Thymus (tissue), 11 donors: ENCODE results near the gene TARBP1. TPM values are rescaled to one million over a fixed set of nuclear protein-coding genes. Genes with fewer than 3 reads are reported as not detected.

Experiments
- DNase-seq, 9 donors: peaks; one replicate each; pipeline ENCODE4 v3.0.0-alpha.2; 2013; ENCODE audit warnings: low spot score in 9 of 9, low read depth in 6 of 9, missing footprints in 1 of 9
- H3K27ac ChIP-seq, 2 donors: one replicate each; pipeline ENCODE4 v1.5.1; 2013; ENCODE audit warnings: control low read depth in 1 of 2, low read depth in 1 of 2, low read length in 1 of 2, mild to moderate bottlenecking in 1 of 2, moderate library complexity in 1 of 2
- H3K27me3 ChIP-seq, 2 donors: one replicate each; pipeline ENCODE4 v1.5.1; 2013; ENCODE audit warnings: low read length in 1 of 2; ENCODE audit not compliant: control insufficient read depth in 2 of 2, insufficient read depth in 1 of 2
- H3K36me3 ChIP-seq, 2 donors: one replicate each; pipeline ENCODE4 v1.5.1; 2013; ENCODE audit warnings: low read length in 1 of 2, mild to moderate bottlenecking in 1 of 2, moderate library complexity in 1 of 2; ENCODE audit not compliant: control insufficient read depth in 2 of 2, insufficient read depth in 2 of 2
- H3K4me1 ChIP-seq, 2 donors: one replicate each; pipeline ENCODE4 v1.5.1; 2013; ENCODE audit warnings: low read length in 2 of 2; ENCODE audit not compliant: control insufficient read depth in 2 of 2, insufficient read depth in 2 of 2
- H3K4me3 ChIP-seq, 2 donors: one replicate each; pipeline ENCODE4 v1.5.1; 2013; ENCODE audit warnings: low read length in 2 of 2, control low read depth in 1 of 2, mild to moderate bottlenecking in 1 of 2
- H3K9me3 ChIP-seq, 2 donors: one replicate each; pipeline ENCODE4 v1.5.1; 2013; ENCODE audit warnings: low read length in 1 of 2, mild to moderate bottlenecking in 1 of 2; ENCODE audit not compliant: control insufficient read depth in 2 of 2, insufficient read depth in 1 of 2
- WGBS: extraction: QIAGEN DNeasy Blood & Tissue Kit; methylation state at CpG from one replicate; pipeline ENCODE4 v1.1.7; 2013; 5-methylcytosine and 5-hydroxymethylcytosine counted together
- polyA plus RNA-seq: library from polyadenylated mRNA; stranded (reverse); fragments of 200-250 nt; gene quantifications from one replicate; pipeline ENCODE4 v1.2.3, GENCODE V29; 2013
- total RNA-seq: library from RNA; stranded (reverse); fragments of 120-200 nt; gene quantifications from one replicate; pipeline ENCODE4 v1.2.4, GENCODE V29; 2013
- donor health status: healthy.

TARBP1 gene
- total and polyA plus RNA-seq, 2 donors, result 29.0 to 66.3 TPM

DNA sequence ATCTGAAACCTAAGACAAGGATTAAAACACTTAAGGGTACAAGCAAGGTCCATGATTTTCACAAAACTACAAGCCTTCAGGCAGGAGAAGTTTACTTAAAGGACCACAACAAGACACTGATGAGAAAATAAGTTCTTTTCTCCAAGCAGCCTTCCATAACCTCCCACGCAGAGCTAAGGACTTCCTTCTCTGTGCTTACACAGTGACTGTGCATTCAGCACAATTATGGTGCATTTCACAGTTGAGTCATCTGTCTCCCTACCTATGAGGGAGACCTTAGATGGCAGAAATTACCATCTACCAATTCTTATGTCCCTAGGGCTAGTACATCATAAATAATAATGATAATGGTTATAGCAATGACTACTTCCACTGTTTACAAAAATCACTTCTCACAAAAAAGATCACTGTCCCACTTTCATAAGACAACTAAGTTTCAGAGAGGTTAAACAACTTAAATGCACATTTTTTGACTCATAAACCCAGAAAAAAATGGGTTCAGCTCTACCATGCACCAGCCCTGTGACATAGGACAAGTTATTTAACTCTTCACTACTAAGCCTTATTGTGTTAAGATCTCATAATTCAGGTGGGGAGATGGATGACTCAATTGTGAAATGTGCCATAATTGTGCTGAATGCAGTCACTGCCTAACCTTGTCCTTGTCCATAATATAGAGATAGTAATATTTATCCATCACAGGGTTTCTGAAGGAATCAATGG, 45.3 kb downstream of the TARBP1 start:
- no peaks in the 10 kb centered on the region for H3K9me3 ChIP-seq
- WGBS, result 95% methylated on average over 1 of the region's 1 CpG
- peaks cover 0 to 51% of the 10 kb centered on the region in 2 donors for H3K36me3 ChIP-seq

DNA sequence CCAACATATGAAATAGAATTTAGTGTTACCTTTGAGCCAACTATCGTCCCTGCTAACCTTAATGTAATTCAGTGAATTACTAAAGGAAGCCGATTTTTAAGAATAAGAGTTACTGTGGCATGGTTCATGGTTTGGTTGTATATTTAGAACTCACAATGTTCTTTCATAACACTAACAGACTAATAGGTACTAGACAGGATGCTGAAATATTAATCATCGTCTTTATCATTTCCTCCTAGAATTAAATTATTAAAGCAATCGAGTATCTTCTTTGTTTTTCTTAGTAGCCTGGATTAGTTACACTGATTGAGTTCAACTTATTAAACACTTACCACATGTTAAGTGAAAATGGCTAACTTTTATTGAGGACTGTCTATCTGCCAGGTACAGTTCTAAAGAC, 47.7 kb downstream of the TARBP1 start:
- Histone ChIP-seq H3K9me3 (no peaks in the 10 kb centered on the region), H3K27ac (no peak overlapping the region), H3K36me3 (peaks cover 0 to 42% of the 10 kb centered on the region in 2 donors), H3K4me3 (no peak overlapping the region), H3K27me3 (no peaks in the 10 kb centered on the region), H3K4me1 (no peaks in the 10 kb centered on the region)
- WGBS, result 97% methylated on average over 4 of the region's 4 CpGs
- no peak for DNase-seq

More for the DNA sequence above, 45.3 kb downstream of the TARBP1 start:
- DNase-seq, result no peak
- no peaks in the 10 kb centered on the region for H3K27me3 ChIP-seq
- no peaks in the 10 kb centered on the region for H3K4me1 ChIP-seq
- H3K27ac ChIP-seq, result no peak overlapping the region
- no peak overlapping the region for H3K4me3 ChIP-seq

DNA sequence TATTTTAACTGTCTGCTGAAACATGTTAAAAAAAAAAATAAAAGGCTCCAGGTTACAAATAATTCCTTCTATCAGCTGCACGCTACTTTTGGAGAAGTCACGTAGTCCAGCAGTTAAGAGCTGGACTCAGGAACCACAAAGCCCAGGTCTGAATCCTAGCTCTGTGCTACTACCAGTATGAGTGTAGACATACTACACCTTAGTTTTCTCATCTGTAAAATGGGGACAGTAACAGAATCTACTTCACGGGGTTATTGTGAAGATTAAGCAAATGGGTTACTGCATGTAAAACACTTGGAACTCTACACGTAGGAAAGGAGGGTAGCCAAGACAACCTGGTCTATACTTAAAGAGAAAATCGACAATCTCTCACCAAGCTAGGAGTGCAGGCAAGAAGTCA, 48.3 kb downstream of the TARBP1 start:
- no peaks in the 10 kb centered on the region for H3K4me1 ChIP-seq
- peaks cover 0 to 44% of the 10 kb centered on the region in 2 donors for H3K36me3 ChIP-seq
- H3K9me3 ChIP-seq, result no peaks in the 10 kb centered on the region
- no peaks in the 10 kb centered on the region for H3K27me3 ChIP-seq
- 97% methylated on average over 5 of the region's 5 CpGs for whole genome bisulfite sequencing
- H3K27ac ChIP-seq, result no peak overlapping the region
- DNase-seq, result no peak
- no peak overlapping the region for H3K4me3 ChIP-seq

DNA sequence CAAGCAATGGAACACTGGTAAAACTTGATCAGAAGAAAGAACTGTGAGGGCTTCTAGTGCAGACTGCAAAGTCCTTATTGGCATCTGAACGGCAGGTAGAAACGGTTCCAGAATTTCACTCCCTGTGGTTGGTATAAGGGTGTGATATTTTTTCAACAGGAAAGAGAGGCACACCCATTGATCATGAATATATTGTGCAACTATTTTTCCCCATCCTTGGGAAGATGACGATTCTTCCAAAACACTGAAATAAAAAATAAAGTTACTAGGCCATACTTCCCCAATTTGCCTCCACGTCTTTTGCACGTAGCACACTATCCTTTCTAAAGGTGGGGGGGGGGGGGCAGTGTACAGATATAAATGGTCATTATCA, 49.6 kb downstream of the TARBP1 start:
- H3K27me3 ChIP-seq, result no peaks in the 10 kb centered on the region
- H3K4me3 ChIP-seq, result no peak overlapping the region
- WGBS, result 96% methylated on average over 5 of the region's 5 CpGs
- peaks cover 0 to 39% of the 10 kb centered on the region in 2 donors for H3K36me3 ChIP-seq
- no peak for DNase-seq
- no peak overlapping the region for H3K27ac ChIP-seq
- H3K4me1 ChIP-seq, result no peaks in the 10 kb centered on the region
- no peaks in the 10 kb centered on the region for H3K9me3 ChIP-seq

DNA sequence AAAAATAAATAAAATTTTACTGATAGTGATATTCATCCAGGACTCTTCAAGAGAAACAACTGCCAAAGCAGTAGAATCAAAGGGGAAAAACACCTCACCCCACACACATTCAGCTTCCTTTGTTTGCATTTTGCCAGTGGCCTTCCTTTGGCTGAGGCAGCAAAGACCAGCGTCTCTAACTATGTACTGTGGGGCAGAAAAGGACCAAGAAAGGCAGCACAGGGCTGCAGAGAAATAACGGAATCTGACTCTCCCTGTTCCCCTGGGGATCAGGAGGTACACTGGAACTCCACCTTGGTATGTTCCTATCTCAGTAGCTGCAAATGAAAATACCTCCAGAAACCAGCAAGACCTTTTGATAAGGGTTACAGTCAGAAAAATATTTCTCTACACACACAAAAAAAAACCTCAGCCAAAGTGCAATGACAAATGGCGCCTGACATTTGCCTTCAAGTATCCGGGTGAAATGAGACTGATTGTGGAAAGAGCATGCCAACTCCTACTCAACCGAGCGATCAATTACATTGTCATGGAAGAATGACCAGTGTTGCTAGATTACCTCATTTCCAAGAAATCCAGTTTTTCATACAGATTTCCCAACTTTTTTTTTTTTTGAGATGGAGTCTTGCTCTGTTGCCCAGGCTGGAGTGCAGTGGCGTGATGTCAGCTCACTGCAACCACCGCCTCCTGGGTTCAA, 50.9 kb downstream of the TARBP1 start:
- peaks cover 0 to 42% of the 10 kb centered on the region in 2 donors for H3K36me3 ChIP-seq
- H3K4me3 ChIP-seq, result no peak overlapping the region
- DNase-seq, result no peak
- H3K4me1 ChIP-seq, result no peaks in the 10 kb centered on the region
- no peak overlapping the region for H3K27ac ChIP-seq
- no peaks in the 10 kb centered on the region for H3K9me3 ChIP-seq
- H3K27me3 ChIP-seq, result no peaks in the 10 kb centered on the region
- 97% methylated on average over 8 of the region's 8 CpGs for WGBS

DNA sequence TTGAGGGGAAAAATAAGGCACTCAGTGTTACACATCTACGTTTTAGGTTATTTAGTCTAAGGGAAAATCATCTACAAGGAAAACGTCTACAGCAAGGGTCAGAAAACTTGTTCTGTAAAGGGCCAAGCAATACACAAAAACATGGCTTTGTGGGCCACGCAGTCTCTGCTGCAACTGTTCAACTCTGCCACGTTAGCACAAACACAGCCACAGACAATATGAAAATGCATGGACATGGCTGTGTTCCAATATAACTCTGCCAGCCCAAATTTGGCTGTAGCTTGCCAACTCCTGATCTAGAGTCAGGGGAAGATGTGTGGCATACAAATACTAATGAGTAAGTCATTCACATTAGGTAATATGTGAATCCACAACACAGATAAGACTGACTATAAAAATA, 65.0 kb downstream of the TARBP1 start:
- H3K4me3 ChIP-seq, result no peak overlapping the region
- no peaks in the 10 kb centered on the region for H3K27me3 ChIP-seq
- no peak for DNase-seq
- no peaks in the 10 kb centered on the region for H3K4me1 ChIP-seq
- H3K9me3 ChIP-seq, result no peaks in the 10 kb centered on the region
- WGBS, result 97% methylated on average over 4 of the region's 4 CpGs
- no peak overlapping the region for H3K27ac ChIP-seq
- peaks cover 3 to 48% of the 10 kb centered on the region in 2 donors for H3K36me3 ChIP-seq

DNA sequence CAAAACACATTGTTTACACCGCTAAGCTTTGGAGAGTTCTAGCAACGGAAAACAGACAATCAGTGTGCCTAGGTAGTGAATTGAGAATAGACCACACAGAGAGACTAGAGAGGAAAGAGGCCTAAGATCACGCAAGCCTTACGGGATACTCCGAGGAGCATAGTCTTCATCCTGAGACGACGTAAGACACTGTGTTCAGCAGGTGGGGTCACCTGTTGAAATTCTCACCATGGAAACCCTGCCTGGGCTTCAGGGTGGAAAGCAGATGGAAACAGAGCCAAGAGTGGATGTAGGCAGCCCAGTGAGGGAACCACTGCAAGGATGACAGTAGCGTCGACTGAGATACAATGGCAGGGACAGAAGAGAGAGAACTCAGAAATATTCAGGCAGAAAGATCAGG, 65.5 kb downstream of the TARBP1 start:
- WGBS, result over 99% methylated on average over 9 of the region's 9 CpGs
- Histone ChIP-seq H3K27ac (no peak overlapping the region), H3K27me3 (no peaks in the 10 kb centered on the region), H3K4me3 (no peak overlapping the region), H3K36me3 (peaks cover 3 to 46% of the 10 kb centered on the region in 2 donors), H3K4me1 (no peaks in the 10 kb centered on the region), H3K9me3 (no peaks in the 10 kb centered on the region)
- DNase-seq, result no peak

DNA sequence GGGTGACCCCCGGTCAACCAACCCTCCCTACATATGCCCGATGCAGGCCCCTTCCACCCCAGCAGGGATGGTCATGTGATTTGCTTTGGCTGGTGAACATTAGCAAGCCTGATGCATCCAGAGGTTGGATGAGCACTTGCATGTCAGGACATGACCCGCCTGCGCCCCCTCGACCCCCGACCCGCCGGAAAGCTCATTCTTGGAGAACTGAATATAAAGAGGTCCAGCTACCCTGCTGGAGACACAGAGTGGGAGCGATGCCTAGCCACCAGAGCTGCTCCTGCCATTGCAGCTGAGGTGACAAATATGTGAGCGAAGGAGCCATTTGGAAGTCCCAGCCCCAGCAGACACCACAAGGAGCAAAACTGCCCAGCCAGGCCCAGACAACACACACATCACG, 66.1 kb downstream of the TARBP1 start:
- WGBS, result 98% methylated on average over 11 of the region's 11 CpGs
- H3K27me3 ChIP-seq, result no peaks in the 10 kb centered on the region
- peaks cover 3 to 42% of the 10 kb centered on the region in 2 donors for H3K36me3 ChIP-seq
- H3K4me1 ChIP-seq, result no peaks in the 10 kb centered on the region
- no peak overlapping the region for H3K4me3 ChIP-seq
- no peaks in the 10 kb centered on the region for H3K9me3 ChIP-seq
- no peak overlapping the region for H3K27ac ChIP-seq
- DNase-seq, result no peak

DNA sequence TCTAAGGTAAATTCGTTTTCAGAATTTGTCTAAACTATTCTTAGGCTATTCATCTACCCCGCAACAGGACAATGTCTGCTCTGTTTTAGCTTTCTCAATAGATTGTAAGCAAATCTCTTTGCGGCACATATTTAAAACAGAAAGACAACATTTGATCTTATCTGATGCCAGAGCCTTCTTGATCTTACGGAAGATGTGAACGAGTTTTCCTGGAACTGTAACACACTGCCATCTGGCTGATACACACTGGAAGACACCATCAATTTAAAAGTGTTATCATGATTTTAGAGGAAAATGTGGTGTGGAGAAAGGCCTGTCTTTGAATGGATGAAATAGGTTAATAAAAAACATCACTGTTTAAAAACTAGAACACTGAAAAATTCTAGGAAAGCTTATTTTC, 69.7 kb downstream of the TARBP1 start:
- Histone ChIP-seq H3K4me1 (no peaks in the 10 kb centered on the region), H3K27me3 (no peaks in the 10 kb centered on the region), H3K27ac (no peak overlapping the region), H3K9me3 (no peaks in the 10 kb centered on the region), H3K36me3 (peaks cover 3 to 32% of the 10 kb centered on the region in 2 donors), H3K4me3 (no peak overlapping the region)
- 55% methylated on average over 5 of the region's 5 CpGs for WGBS
- DNase-seq, result peak in 7 of 9 donors; percentile 6 to 67 (median 26)
